ENCODE measurements around the gene CAMSAP1.

DNA sequence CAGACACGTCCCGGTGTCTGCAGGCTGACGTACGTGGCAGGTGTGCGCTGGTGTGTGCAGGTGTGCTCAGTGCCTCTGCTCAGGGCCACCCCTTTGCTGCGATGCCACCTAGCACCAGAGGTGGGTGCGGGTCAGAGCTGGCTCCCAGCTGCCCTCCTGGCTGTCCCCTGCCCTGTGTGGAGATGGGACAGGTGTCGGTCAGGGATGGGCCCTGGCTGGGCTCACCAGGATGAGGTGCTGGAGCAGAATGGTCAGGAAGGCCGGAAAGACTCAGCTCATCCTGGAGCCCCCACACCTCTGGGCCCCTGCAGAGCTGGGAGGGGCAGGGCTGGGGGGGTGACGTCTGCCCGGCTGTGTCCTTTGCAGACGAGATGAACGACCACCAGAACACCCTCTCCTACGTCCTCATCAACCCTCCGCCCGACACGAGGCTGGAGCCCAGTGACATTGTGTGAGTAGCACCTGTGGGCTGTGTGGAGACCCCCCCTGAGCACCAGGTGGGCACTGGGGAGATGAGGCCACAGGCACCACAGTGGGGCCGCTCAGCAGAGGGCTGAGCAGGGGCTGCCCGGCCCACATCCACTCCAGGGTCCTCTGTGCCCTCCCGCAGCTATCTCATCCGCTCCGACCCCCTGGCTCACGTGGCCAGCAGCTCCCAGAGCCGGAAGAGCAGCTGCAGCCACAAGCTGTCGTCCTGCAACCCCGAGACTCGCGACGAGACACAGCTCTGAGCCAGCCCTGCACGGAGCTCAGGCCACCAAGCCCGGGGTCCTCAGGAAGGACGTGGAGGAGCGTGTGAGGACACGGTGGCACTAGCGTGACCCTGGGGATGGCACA lies 115.7 kb downstream of the CAMSAP1 start:
- TF ChIP-seq, protein P1, sequence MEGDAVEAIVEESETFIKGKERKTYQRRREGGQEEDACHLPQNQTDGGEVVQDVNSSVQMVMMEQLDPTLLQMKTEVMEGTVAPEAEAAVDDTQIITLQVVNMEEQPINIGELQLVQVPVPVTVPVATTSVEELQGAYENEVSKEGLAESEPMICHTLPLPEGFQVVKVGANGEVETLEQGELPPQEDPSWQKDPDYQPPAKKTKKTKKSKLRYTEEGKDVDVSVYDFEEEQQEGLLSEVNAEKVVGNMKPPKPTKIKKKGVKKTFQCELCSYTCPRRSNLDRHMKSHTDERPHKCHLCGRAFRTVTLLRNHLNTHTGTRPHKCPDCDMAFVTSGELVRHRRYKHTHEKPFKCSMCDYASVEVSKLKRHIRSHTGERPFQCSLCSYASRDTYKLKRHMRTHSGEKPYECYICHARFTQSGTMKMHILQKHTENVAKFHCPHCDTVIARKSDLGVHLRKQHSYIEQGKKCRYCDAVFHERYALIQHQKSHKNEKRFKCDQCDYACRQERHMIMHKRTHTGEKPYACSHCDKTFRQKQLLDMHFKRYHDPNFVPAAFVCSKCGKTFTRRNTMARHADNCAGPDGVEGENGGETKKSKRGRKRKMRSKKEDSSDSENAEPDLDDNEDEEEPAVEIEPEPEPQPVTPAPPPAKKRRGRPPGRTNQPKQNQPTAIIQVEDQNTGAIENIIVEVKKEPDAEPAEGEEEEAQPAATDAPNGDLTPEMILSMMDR (conservative IDR thresholded peaks at IDR 0.05 in 1 of 2, IDR thresholded peaks at IDR 0.05 in 1 of 2; ENCODE audit: low read depth in 1 of 2, low read length in 2 of 2) = no peak
- TF ChIP-seq EZH2 (IDR thresholded peaks at IDR 0.05; ENCODE audit: low read length, missing control alignments) = no peak
